Osteoblast (primary cell): ENCODE data around the gene ARHGAP42. TPM values are rescaled to one million over a fixed set of nuclear protein-coding genes. Genes with fewer than 3 reads are reported as not detected.

Experiments used
- DNase-seq: peaks from one replicate; pipeline ENCODE4 v3.0.0; 2011; ENCODE audit warnings: low spot score, mixed read lengths; ENCODE audit not compliant: insufficient read length; ENCODE audit errors: missing footprints
- H2AFZ ChIP-seq: 2 replicates; pipeline ENCODE4 v1.6.0; 2011; ENCODE audit warnings: mild to moderate bottlenecking, low read length
- H3K27ac ChIP-seq: 2 replicates; pipeline ENCODE4 v1.5.1; 2011; ENCODE audit warnings: mild to moderate bottlenecking, low read depth, low read length, moderate library complexity
- H3K27me3 ChIP-seq: 2 replicates; pipeline ENCODE4 v1.6.0; 2012; ENCODE audit warnings: mild to moderate bottlenecking, control low read depth, inconsistent platforms, low read length, moderate library complexity; ENCODE audit not compliant: insufficient read depth
- H3K36me3 ChIP-seq: 2 replicates; pipeline ENCODE4 v1.5.1; 2011; ENCODE audit warnings: mild to moderate bottlenecking, low read length, control low read depth, moderate library complexity; ENCODE audit not compliant: insufficient read depth
- H3K4me1 ChIP-seq: 2 replicates; pipeline ENCODE4 v1.5.1; 2011; ENCODE audit warnings: mild to moderate bottlenecking, low read length, control low read depth, moderate library complexity; ENCODE audit not compliant: insufficient read depth
- H3K4me2 ChIP-seq: 2 replicates; pipeline ENCODE4 v1.6.0; 2011; ENCODE audit warnings: mild to moderate bottlenecking, low read length; ENCODE audit not compliant: insufficient read depth
- H3K4me3 ChIP-seq: fragments of 200-600 bp; sonication (generic); 3 replicates; pipeline ENCODE4 v1.5.1; 2012; ENCODE audit warnings: mild to moderate bottlenecking, low read length, inconsistent platforms; ENCODE audit not compliant: insufficient read depth
- H3K79me2 ChIP-seq: 2 replicates; pipeline ENCODE4 v1.6.0; 2012; ENCODE audit warnings: mild to moderate bottlenecking, low read length, control low read depth, inconsistent platforms; ENCODE audit not compliant: insufficient read depth
- H3K9me3 ChIP-seq: 2 replicates; pipeline ENCODE4 v1.5.1; 2011; ENCODE audit warnings: low read depth, low read length, control low read depth
- H4K20me1 ChIP-seq: 2 replicates; pipeline ENCODE4 v1.6.0; 2012; ENCODE audit warnings: mild to moderate bottlenecking, low read length, control low read depth; ENCODE audit not compliant: insufficient read depth
- total RNA-seq: library from RNA; depleted of rRNA; stranded (reverse); fragments of >200 nt; gene quantifications from 2 replicates; pipeline ENCODE4 v1.2.3, GENCODE V29; 2012
- TF ChIP-seq, protein P1 (sequence below): IDR thresholded peaks from 2 replicates; pipeline ENCODE4 v1.5.1; 2011; ENCODE audit warnings: mild to moderate bottlenecking, low read depth, low read length, moderate library complexity; ENCODE audit errors: extremely low read depth

The ARHGAP42 gene
- total RNA-seq, 1 donor, result 9.4 TPM

DNA sequence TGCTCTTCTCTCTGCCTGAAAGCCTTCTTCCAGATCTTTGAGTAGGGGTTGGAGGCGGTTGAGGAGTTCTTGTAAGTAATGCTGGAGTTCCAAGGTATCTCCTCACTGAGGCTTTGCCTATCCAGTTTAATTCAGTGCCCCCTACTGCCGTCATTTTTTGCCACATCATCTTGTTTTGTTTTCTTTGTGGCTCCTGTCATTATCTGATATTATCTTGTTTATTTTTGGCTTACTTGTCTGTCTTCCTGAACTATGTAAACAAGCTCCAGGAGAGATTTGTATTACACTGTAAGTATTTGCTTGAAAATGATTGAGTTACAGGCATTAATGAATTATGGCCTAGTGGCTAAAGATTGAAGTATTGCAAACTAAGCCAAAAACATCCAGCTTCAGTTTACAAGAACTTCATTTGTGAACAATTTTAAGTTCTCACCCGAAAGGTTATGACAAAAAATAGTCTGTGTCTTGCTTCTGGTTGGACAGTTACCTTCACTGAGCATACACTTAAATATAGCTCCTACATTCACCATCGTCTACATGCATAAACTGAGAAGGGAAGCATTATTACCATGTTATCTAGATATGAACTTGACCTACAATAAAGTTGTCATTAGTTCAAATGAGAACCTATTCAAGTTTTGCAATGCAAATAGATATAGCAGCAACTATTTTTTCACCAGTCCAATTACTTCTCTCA, 154.8 kb downstream of the ARHGAP42 start:
- Histone ChIP-seq H3K27ac (no peak overlapping the region), H3K4me2 (no peak overlapping the region), H3K4me1 (no peaks in the 10 kb centered on the region), H3K79me2 (no peaks in the 10 kb centered on the region), H3K36me3 (no peaks in the 10 kb centered on the region), H2AFZ (no peak overlapping the region), H3K9me3 (no peaks in the 10 kb centered on the region), H4K20me1 (no peaks in the 10 kb centered on the region), H3K4me3 (no peak overlapping the region), H3K27me3 (no peaks in the 10 kb centered on the region)
- DNase-seq, result no peak
- TF ChIP-seq, protein P1, sequence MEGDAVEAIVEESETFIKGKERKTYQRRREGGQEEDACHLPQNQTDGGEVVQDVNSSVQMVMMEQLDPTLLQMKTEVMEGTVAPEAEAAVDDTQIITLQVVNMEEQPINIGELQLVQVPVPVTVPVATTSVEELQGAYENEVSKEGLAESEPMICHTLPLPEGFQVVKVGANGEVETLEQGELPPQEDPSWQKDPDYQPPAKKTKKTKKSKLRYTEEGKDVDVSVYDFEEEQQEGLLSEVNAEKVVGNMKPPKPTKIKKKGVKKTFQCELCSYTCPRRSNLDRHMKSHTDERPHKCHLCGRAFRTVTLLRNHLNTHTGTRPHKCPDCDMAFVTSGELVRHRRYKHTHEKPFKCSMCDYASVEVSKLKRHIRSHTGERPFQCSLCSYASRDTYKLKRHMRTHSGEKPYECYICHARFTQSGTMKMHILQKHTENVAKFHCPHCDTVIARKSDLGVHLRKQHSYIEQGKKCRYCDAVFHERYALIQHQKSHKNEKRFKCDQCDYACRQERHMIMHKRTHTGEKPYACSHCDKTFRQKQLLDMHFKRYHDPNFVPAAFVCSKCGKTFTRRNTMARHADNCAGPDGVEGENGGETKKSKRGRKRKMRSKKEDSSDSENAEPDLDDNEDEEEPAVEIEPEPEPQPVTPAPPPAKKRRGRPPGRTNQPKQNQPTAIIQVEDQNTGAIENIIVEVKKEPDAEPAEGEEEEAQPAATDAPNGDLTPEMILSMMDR, result no peak

DNA sequence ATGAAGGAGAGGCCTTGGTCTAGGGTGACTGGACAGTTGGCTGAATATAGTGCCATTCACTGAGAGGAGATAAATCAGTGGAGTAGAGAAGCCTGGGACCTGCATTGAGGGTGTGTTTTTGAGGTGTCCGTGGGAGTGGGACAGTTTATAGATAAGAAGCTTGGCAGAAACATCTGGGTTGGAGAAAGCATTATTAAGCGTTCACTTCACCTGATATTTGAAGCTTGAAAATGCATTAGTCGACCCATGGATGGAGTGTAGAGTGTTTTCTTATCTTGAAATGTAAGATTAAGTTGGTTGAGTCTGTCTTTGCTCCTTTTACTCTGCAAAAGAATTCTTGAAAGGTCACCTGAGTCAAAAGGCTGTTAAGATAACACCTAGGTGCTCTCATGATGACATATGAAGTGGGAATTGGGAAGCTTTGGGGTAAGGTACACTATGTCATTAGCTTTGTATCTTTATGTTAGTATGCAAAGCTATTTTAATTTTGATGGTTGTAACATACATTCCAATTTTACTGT, 160.7 kb downstream of the ARHGAP42 start:
- H2AFZ ChIP-seq, result no peak overlapping the region
- no peaks in the 10 kb centered on the region for H3K36me3 ChIP-seq
- TF ChIP-seq, protein P1, result no peak

DNA sequence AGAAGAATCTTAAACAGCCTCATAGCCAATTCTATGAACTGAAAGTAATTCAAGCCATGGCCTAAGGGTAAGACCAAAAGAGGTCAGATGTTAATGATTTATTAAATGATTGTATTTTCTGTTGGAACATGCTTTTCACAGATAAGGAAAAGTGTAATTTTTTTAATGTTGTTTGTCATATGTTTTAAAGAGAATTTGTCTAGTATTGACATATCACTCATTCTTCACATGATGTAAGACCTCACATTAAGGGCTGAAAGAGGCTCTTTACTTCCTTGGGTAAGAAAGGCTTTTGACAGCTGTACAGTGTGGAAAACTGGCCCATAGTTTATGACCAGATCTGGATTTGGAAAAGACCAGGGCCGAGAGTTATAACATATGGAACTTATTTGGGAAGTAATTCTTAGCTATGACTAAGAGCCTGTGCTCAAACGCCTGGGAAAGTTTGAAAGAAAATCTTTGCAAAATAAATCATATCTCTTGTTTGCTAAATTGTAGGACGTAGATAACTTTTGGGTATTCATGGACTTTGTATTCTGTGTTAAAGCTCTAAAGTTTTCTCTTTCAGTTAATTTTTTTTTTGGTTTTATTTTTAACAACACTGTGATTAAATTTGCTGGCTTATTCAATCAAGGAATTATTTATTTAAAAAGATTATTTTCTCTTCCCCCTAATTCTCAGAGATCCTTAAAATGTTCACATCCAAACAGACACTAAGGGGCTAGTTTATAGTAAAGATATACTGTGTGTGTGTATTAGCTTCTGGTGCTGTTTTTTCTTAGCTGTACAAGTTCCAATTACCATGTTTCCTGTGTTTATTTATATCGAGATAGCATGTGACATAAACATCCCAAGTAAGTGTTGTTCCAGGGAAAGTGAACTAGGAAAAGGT, 162.2 kb downstream of the ARHGAP42 start:
- H4K20me1 ChIP-seq, result no peaks in the 10 kb centered on the region
- no peaks in the 10 kb centered on the region for H3K27me3 ChIP-seq
- TF ChIP-seq, protein P1, result no peak
- DNase-seq, result peak; percentile 49
- no peak overlapping the region for H3K4me3 ChIP-seq
- peaks cover 9% of the 10 kb centered on the region for H3K4me1 ChIP-seq
- H3K4me2 ChIP-seq, result peak overlapping the region; percentile 55
- no peaks in the 10 kb centered on the region for H3K9me3 ChIP-seq
- H3K27ac ChIP-seq, result peak overlapping the region; percentile 67
- no peaks in the 10 kb centered on the region for H3K79me2 ChIP-seq
- H3K36me3 ChIP-seq, result no peaks in the 10 kb centered on the region
- peak overlapping the region; percentile 11 for H2AFZ ChIP-seq

More for the DNA sequence above, 160.7 kb downstream of the ARHGAP42 start:
- no peak overlapping the region for H3K27ac ChIP-seq
- no peaks in the 10 kb centered on the region for H4K20me1 ChIP-seq
- no peak overlapping the region for H3K4me3 ChIP-seq
- H3K79me2 ChIP-seq, result no peaks in the 10 kb centered on the region
- H3K9me3 ChIP-seq, result no peaks in the 10 kb centered on the region
- no peak overlapping the region for H3K4me2 ChIP-seq
- no peaks in the 10 kb centered on the region for H3K27me3 ChIP-seq
- DNase-seq, result no peak
- peaks cover 9% of the 10 kb centered on the region for H3K4me1 ChIP-seq

DNA sequence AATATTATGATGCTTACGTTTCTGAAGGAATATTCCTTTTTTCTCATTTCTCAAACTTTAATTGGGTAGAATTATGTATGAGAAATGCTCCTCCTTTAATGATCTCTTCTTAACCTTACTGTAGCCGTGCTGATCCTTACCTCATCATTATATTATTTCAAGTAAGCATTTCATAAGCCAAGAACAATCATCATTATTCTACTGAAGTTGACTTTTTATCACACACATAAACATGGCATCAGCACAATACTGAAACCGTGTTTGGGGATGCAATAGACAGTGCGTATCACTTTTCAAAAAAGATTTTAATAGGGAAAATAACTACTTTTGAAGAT, 162.8 kb downstream of the ARHGAP42 start:
- Histone ChIP-seq H3K79me2 (no peaks in the 10 kb centered on the region), H2AFZ (peak overlapping the region; percentile 11), H3K27me3 (no peaks in the 10 kb centered on the region), H3K4me1 (peaks cover 9% of the 10 kb centered on the region), H4K20me1 (no peaks in the 10 kb centered on the region), H3K36me3 (no peaks in the 10 kb centered on the region), H3K4me2 (peak overlapping the region; percentile 55), H3K4me3 (no peak overlapping the region), H3K27ac (peak overlapping the region; percentile 67), H3K9me3 (no peaks in the 10 kb centered on the region)
- no peak for DNase-seq
- TF ChIP-seq, protein P1, result no peak
